Bone marrow (tissue), 2 donors: ENCODE results near the gene CHD5.

Experiments
- DNase-seq, 2 donors: peaks; one replicate each; lab custom pipeline; 2025; lab: John Stamatoyannopoulos, UW

CHD5 gene

DNA sequence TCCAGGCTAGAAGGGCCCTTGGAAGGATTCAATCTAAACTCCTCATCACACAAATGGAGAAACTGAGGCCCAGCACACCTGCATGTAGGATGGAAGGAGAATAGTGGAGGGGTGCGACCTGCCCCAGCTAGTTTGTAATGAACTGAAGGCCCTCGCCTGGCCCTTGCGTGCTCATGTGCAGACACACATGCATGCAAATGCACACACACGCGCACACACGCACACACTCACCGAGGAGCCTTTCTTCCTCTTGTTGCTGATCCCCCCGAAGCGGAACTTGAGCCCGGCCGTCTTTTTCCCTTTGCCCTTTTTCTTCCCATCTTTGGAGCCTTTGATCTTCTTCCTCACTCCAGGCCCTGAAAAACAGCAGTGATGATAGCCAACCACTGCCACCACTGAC, 27.9 kb downstream of the CHD5 start:
- DNase-seq = no peak

DNA sequence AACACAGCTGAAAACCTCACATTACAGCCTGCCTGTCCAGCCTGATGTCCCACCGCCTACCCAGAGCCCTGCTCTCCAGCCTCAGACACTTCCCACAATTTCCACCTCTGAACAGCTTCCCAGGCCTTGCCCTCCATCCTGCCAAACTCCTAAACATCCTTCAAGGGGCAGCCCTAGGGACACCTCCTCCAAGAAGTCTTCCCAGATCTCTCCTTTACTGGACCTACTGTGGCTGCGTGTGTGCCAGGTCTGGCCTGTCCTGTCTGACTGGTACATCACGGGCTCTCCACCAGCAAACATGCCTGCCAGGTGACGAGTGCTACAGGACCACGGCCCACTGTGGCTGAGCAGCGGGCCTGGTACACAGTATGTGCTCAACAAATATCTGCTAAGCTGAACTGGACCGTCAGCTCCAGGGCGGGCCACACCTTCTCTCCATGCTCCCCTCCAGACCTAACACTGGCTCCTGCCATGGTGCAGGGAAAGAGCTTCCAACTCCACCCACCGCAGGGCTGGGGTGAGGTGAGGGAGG, 28.8 kb downstream of the CHD5 start:
- no peak for DNase-seq

- DNase-seq = no peak
Measured at GRCh38 chr1:6150006-6150938, 29.8 kb downstream of the CHD5 start.

- no peak for DNase-seq
Measured at GRCh38 chr1:6149597-6149996, 30.5 kb downstream of the CHD5 start.

- DNase-seq = no peak
Measured at GRCh38 chr1:6148497-6149241, 31.5 kb downstream of the CHD5 start.

DNA sequence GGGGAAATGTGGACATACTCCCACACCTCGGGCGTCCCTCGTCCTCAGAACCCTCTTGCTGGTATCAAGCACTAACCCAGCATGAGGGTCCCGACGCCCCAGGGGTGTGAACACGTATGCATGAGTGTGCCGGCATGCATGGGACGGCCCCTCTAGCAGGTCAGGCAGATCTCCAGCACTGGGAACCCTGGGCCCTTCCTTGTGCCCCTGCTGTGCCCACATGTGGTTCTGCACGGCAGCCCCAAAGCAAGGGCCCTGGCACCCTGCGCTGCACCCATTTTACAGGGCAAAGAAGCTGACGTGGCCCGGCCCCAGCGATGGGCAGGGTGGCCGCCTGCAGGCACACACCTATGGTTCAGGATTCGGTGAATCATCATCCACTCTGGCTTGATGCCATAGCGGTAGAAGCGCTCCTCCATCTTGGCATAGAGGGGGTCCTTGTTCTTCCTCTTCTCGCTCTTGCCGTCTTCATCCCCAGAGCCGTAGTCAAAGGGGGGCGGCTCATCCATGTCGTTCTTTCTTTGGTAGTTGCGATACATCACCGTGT, 34.2 kb downstream of the CHD5 start:
- DNase-seq = no peak

DNA sequence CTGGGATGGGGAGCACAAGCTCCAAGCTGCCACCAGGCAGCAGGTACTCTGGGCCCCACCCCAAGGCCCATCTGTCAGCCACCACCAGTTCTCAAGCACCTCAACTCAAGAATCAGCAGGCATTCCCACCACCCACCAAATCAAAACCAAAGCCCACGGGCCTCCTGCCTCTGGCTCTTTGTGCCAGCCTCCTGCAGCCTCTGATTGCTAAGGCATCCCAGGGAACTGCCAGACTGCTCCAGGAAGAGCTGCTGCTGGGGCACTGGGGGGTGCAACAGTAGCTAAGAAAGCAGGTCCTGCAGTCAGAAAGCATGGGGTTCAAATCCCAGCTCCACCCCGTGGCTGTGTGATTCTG, 34.7 kb downstream of the CHD5 start:
- no peak for DNase-seq

DNA sequence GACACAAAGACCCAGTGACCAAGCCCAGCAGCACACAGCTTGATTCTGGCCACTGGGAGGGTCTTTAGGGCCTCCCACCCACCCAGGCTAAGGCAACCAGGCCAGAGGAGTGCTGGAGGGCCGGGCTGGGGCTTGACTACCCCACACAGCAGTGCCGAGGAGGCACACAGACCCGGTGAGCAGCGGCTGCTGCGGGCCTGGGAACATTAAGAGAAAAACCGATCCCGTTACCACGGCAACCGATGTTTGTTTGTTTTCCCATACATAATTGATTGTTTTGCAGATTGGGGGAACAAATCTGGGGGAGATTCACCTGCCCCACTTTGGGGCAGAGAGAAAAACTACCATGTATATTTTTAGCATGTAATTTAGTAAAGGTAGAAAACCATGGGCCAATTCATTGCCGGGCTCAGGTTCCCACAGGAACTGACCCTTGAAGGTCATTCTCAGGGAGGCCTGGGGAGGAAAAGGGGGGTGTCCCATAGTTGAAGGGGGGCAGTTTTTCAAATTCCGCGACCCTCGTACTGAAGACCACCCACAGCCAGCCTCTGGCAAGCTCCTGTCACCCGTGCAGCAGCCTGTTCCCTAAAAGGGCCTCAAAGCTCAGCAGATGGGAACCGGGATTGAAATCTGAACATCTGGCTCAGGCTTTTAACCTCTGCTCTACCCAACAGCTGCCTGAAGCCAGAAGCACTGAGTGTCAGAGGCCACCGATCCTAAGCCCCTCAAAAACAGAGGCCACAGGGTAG, 35.3 kb downstream of the CHD5 start:
- DNase-seq = no peak

GRCh38 chr1:6144175-6144574, 35.9 kb downstream of the CHD5 start:
- no peak for DNase-seq

DNA sequence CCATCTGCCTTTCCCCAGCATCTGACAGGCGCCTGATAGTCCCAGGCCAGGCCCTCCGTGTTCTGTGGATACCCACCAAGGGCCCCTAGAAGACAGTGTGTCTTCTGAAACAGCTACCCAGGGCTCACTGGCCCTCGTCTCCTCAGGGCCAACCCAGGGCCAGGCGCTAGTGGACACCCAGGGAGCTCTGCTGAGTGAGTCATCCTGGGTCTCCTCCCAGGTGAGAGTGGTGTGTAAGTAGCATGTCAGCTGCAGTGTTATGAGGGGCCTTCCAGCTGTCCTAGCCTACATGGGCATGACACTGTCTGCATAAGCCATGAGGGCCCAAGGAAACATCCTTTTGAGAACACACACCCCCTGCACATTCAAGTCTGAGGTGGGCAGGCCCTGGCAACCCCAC, 36.7 kb downstream of the CHD5 start:
- no peak for DNase-seq

DNA sequence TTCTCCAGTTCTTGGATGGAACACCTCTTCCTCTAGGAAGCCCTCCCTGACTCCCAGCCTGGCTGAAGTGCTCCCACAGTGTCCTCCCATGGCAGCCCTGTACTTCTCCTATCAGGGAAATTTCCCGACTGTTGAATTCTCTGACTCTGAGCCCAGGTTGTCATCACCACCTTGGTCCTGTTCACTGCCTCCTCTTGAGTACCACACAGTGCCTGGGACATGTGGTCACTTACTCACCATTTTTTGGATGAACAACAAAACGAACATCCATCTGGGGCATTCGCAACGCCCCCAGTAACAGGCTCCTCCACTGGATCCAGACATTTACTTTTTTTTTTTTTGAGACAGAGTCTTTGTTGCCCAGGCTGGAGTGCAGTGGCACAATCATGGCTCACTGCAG, 37.4 kb downstream of the CHD5 start:
- DNase-seq = no peak

- DNase-seq = no peak
Measured at GRCh38 chr1:6142036-6142621, 38.0 kb downstream of the CHD5 start.

GRCh38 chr1:6141592-6141991, 38.5 kb downstream of the CHD5 start:
- no peak for DNase-seq

DNA sequence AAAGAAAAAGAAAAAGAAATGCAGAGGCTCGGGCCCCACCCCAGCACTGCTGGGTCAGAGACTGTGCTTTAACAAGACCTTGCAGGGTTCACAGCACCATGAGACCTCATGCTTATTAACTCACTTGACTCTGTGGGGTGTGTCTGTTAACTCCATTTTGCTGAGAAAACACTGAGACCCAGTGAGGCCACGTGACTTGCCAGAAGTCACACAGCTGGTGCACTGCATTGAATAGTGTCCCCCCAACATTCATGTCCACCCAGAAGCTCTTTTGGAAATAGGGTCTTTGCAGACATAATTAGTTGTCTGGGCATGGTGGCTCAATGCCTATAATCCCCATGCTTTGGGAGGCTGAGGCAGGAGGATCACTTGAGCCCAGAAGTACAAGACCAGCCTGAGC, 39.7 kb downstream of the CHD5 start:
- no peak for DNase-seq

DNA sequence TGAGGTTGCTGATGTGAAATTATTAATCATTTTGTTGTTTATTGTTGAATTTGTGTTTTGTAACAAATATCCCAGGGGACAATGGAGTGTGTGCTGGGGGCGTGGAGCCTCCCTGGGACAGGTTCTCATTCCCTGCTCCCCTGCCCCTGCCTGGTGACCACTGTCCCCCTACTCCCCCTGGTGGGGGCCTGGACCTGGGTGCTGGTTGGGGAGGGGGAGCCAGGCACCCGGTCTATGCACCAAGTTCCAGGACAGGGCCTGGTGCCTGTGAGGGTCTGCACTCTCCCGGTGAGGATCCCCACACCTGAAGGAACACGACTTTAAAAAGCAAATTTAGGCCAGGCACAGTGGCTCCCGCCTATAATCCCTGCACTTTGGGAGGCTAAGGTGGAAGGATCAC, 42.4 kb downstream of the CHD5 start:
- no peak for DNase-seq

DNA sequence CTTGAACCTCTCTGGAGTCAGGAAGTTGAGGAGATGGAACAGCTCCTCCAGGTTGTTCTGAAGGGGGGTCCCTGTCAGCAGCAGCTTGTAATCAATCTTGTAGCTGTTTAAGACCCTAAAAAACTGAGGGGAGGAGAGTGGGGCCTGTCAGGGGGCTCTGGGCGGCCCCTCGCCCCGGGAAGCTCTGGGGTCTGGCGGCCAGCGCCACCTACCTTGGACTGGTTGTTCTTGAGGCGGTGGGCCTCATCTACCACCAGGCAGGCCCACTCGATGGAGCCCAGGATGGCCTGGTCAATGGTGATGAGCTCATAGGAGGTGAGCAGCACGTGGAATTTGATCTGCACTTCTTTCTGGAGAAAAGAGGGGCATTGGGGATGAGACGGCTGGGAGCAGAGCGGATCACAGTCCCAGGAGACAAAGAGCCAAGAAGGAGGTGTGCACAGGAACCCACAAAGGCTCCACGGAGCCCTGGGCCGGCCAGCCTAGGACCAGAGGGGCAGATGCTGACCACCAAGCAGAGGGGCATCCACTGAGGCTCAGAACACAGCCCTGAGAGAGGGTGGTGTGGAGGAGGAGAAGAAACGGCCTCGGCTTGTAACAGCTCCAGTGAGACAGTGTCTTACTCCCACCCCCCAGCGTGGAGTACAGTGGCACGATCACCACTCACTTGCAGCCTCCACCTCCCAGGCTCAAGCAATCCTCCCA, 43.5 kb downstream of the CHD5 start:
- no peak for DNase-seq

- no peak for DNase-seq
Measured at GRCh38 chr1:6134741-6135510, 45.2 kb downstream of the CHD5 start.

DNA sequence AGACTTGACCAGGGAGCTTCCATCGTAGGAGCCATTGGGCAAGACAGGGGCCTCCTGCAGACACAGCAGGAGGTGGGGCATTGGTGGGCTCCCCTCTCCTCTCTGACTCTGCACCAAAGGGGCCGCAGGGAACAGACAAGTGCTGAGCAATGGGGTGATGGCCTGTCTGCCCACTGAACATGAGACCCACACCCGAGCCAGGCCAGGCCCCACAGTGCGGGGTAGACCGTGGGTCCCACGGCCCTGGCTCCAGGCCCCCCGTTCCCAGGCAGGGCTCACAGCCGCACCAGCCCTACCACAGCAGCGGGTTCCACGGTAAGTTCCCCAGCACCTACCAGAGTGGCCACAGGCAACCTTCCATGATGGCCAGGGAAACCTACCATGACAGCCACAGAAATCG, 45.9 kb downstream of the CHD5 start:
- DNase-seq = no peak

DNA sequence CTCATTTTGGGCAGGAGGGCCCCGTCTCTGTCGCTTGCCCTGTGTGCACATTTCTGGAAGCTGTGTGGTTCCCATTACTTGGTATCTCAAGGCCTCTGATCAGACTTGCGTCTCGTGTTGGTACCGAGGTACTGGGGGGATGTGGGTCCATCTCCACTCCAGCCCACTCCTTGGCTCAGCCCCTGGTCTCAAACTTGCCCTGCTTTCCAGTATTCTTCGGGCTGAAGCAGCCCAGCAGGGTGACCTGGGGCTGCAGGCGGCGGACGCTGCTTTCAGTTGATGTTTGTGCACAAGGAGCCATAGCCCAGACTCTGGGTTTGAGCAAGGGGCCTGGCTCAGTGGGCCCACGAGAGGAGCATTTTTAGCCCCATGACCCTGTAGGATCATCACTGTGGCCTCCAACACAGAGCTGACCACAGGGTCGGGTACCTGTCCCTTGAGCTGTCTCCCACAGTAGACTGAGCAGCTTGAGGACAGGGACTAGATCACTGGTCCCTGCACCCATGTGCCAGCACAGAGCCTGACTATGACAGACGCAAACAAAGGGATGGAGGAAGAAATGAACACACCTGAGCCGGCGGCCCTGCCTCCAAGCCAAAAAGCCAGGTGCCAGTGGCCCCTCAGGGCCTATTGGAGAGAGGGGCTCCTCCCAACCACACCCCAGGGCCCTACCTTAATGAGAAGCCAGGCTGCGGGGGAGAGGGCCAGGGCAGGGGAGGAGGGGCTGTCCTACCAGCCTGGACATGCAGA, 46.8 kb downstream of the CHD5 start:
- no peak for DNase-seq

DNA sequence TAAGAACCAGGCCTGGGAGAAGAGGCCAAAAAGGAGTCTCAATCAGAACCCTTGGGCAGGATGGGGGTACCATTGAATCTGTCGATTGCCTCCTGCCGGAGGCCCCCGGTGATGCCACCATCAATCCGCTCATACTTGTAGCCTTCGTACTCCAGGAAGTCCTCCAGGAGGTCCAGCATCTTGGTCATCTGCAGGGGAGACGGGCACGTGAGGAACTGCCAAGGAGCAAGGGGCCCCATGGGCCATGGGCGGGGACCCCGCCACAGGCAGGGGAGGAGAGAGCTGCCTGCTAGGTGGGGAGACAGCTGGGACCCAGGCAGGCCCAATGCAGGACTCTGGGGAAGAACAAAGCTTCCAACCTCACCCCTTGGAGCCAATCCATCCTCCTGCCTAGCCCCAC, 48.6 kb downstream of the CHD5 start:
- DNase-seq = no peak
